GM12875 (cell line): Measurements from ENCODE around the gene LINC01488.

Experiments
- H3K4me3 ChIP-seq: one replicate; pipeline ENCODE4 v1.5.1; 2011; ENCODE audit warnings: low read depth, low read length, control low read depth
- CTCF ChIP-seq: IDR thresholded peaks from 2 replicates; pipeline ENCODE4 v1.5.1; 2011; ENCODE audit warnings: low read depth, mild to moderate bottlenecking, control low read depth, inconsistent platforms, low read length, moderate library complexity, borderline replicate concordance; ENCODE audit not compliant: insufficient read depth

The LINC01488 gene

GRCh38 chr11:69481393-69481844 is at the start of gene LINC01488:
LINC01488 (plus strand) TSS chr11:69481663.
- no peak for TF ChIP-seq CTCF
- no peak within 1 kb of the TSS for H3K4me3 ChIP-seq

- no peak for TF ChIP-seq CTCF
- H3K4me3 ChIP-seq, result no peak overlapping the region
These were observed 49.3 kb upstream of the LINC01488 start for GRCh38 chr11:69431893-69432738.

GRCh38 chr11:69433741-69434140 is 47.7 kb upstream of the LINC01488 start:
- no peak for TF ChIP-seq CTCF
- H3K4me3 ChIP-seq, result no peak overlapping the region

GRCh38 chr11:69434471-69434931 is 47.0 kb upstream of the LINC01488 start:
- TF ChIP-seq CTCF, result no peak
- H3K4me3 ChIP-seq, result no peak overlapping the region

- H3K4me3 ChIP-seq, result no peak overlapping the region
- TF ChIP-seq CTCF, result no peak
These were observed 46.1 kb upstream of the LINC01488 start for GRCh38 chr11:69435161-69435986.

GRCh38 chr11:69436041-69436982 is 45.2 kb upstream of the LINC01488 start:
- H3K4me3 ChIP-seq, result no peak overlapping the region
- no peak for TF ChIP-seq CTCF
